Amniotic stem cell (primary cell): ENCODE results near the gene SLK.
A peak's percentile ranks its signal among the peaks of the same experiment; 100 is the strongest.

Experiments
- DNase-seq: peaks from one replicate; lab custom pipeline; 2025; lab: John Stamatoyannopoulos, UW

Gene SLK

GRCh38 chr10:104033966-104034365 is 67.0 kb downstream of the SLK start:
- no peak for DNase-seq

- no peak for DNase-seq
These were observed 67.7 kb downstream of the SLK start for GRCh38 chr10:104034401-104035193.

GRCh38 chr10:104035194-104036068 is 68.5 kb downstream of the SLK start:
- no peak for DNase-seq

- no peak for DNase-seq
These were observed 69.1 kb downstream of the SLK start for GRCh38 chr10:104036069-104036384.

- DNase-seq, result no peak
These were observed 69.7 kb downstream of the SLK start for GRCh38 chr10:104036518-104037260.

- DNase-seq, result no peak
These were observed 70.5 kb downstream of the SLK start for GRCh38 chr10:104037261-104037951.

- DNase-seq, result no peak
These were observed 71.6 kb downstream of the SLK start for GRCh38 chr10:104038537-104038936.

GRCh38 chr10:104038958-104039752 is 72.2 kb downstream of the SLK start:
- no peak for DNase-seq

- no peak for DNase-seq
These were observed 73.4 kb downstream of the SLK start for GRCh38 chr10:104040382-104040781.

GRCh38 chr10:104040862-104041789 is 74.2 kb downstream of the SLK start:
- no peak for DNase-seq

- DNase-seq, result no peak
These were observed 75.1 kb downstream of the SLK start for GRCh38 chr10:104041891-104042535.

- DNase-seq, result no peak
These were observed 76.4 kb downstream of the SLK start for GRCh38 chr10:104043185-104043830.

GRCh38 chr10:104043854-104044253 is 76.9 kb downstream of the SLK start:
- DNase-seq, result no peak

- DNase-seq, result peak; percentile 63
These were observed 78.5 kb downstream of the SLK start for GRCh38 chr10:104045151-104046089.

GRCh38 chr10:104046651-104047050 is 79.7 kb downstream of the SLK start:
- no peak for DNase-seq

- peak; percentile 18 for DNase-seq
These were observed 82.7 kb downstream of the SLK start for GRCh38 chr10:104049504-104050250.

GRCh38 chr10:104052431-104052830 is 85.5 kb downstream of the SLK start:
- no peak for DNase-seq
